Peyer's patch (tissue), 4 donors: Measurements from ENCODE around the gene MYO9A. TPM values are rescaled to one million over a fixed set of nuclear protein-coding genes. Genes with fewer than 3 reads are reported as not detected.
A peak's percentile ranks its signal among the peaks of the same experiment; 100 is the strongest.

Experiments used
- DNase-seq, 3 donors: peaks; one replicate each; pipeline ENCODE4 v3.0.0-alpha.2; 2017 to 2019
- H3K27ac ChIP-seq, 4 donors: fragments of 200-600 bp; sonication (generic); one replicate each; pipeline ENCODE4 v1.5.1; 2016 to 2019
- H3K27me3 ChIP-seq, 2 donors: fragments of 200-600 bp; sonication (generic); one replicate each; pipeline ENCODE4 v1.5.1; 2019
- H3K36me3 ChIP-seq, 3 donors: fragments of 200-600 bp; sonication (generic); one replicate each; pipeline ENCODE4 v1.5.1; 2016 to 2019
- H3K4me1 ChIP-seq, 4 donors: fragments of 200-600 bp; sonication (generic); one replicate each; pipeline ENCODE4 v1.5.1; 2016 to 2019
- H3K4me3 ChIP-seq, 4 donors: fragments of 200-600 bp; sonication (generic); 1 replicate in 3 of 4; 2 replicates in 1 of 4; pipeline ENCODE4 v1.5.1; 2016 to 2019; ENCODE audit warnings: mild to moderate bottlenecking in 1 of 4
- H3K9me3 ChIP-seq, 4 donors: fragments of 200-600 bp; sonication (generic); one replicate each; pipeline ENCODE4 v1.5.1; 2016 to 2019; ENCODE audit warnings: mild to moderate bottlenecking in 1 of 4
- POLR2A ChIP-seq, 2 donors: fragments of 450-650 bp; IDR thresholded peaks; one replicate each; pipeline ENCODE4 v1.5.1; 2017; ENCODE audit warnings: antibody characterized with exemption in 2 of 2, mild to moderate bottlenecking in 2 of 2, moderate library complexity in 2 of 2
- total RNA-seq, 4 donors: library from RNA; depleted of rRNA; stranded (reverse); fragments of >200 nt; gene quantifications; one replicate each; pipeline ENCODE4 v1.1.0, GENCODE V29; 2016
- TF ChIP-seq, protein P1 (sequence below), 6 experiments: fragments of 450-650 bp in 4 of 6; fragments of 200-600 bp in 2 of 6; sonication (generic) in 1 of 6; IDR thresholded peaks; one replicate each; pipeline ENCODE4 v1.5.1; 2017 to 2019; ENCODE audit warnings: antibody characterized with exemption in 6 of 6, mild to moderate bottlenecking in 3 of 6, moderate library complexity in 1 of 6

MYO9A gene
- total RNA-seq, 4 donors from 2014 or later: 28.2 to 47.3 (median 39.3) TPM

DNA sequence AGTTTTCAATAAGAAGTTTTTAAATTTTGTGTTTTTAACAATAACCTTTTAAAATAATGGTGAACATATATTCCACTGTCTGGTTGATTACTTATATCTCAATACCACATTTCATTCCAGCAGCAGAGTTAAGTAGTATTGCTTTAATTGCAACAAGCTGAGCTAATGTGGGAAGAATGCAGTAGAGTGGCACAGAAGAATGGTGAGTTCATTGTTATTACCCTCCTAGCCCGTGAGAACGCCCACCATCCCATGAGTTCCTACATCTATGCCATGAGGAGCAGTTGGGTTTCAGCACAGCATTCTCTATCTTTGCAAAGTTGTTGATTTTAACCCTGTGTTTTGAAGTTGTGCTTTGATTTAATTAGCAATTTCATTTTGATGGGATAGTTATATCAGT, 325.4 kb downstream of the MYO9A start:
- Histone ChIP-seq H3K4me1 (peaks cover 0 to 13% (median 3%) of the 10 kb centered on the region in 4 donors), H3K27ac (no peak overlapping the region), H3K4me3 (no peak overlapping the region), H3K36me3 (no peaks in the 10 kb centered on the region), H3K9me3 (no peaks in the 10 kb centered on the region), H3K27me3 (no peaks in the 10 kb centered on the region)
- TF ChIP-seq, protein P1, sequence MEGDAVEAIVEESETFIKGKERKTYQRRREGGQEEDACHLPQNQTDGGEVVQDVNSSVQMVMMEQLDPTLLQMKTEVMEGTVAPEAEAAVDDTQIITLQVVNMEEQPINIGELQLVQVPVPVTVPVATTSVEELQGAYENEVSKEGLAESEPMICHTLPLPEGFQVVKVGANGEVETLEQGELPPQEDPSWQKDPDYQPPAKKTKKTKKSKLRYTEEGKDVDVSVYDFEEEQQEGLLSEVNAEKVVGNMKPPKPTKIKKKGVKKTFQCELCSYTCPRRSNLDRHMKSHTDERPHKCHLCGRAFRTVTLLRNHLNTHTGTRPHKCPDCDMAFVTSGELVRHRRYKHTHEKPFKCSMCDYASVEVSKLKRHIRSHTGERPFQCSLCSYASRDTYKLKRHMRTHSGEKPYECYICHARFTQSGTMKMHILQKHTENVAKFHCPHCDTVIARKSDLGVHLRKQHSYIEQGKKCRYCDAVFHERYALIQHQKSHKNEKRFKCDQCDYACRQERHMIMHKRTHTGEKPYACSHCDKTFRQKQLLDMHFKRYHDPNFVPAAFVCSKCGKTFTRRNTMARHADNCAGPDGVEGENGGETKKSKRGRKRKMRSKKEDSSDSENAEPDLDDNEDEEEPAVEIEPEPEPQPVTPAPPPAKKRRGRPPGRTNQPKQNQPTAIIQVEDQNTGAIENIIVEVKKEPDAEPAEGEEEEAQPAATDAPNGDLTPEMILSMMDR (IDR thresholded peaks at IDR 0.05): no peak
- no peak for TF ChIP-seq POLR2A (IDR thresholded peaks at IDR 0.05)
- DNase-seq: no peak

DNA sequence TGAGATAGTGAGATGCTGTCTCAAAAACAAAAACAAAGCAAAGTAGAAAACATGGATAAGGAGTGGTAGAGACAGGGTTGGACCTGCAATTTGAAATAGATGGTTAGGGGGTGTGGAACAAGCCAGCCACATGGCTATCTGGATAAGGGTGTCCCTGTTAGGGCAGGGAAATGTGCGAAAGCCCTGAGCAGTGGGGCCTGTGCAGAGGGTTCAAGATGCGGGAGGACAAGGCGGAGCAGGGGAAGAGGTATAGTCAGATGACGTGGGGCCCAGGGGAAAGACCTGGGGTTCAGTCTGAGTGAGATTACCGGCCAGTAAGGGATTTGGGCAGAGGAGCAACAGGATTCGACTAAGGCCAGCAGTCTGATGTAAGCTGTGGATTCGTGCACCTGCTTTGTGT, 326.0 kb downstream of the MYO9A start:
- H3K4me3 ChIP-seq: no peak overlapping the region
- H3K9me3 ChIP-seq: no peaks in the 10 kb centered on the region
- no peaks in the 10 kb centered on the region for H3K36me3 ChIP-seq
- H3K27me3 ChIP-seq: no peaks in the 10 kb centered on the region
- peaks cover 0 to 13% (median 3%) of the 10 kb centered on the region in 4 donors for H3K4me1 ChIP-seq
- H3K27ac ChIP-seq: no peak overlapping the region
- DNase-seq: no peak
- no peak for TF ChIP-seq POLR2A (IDR thresholded peaks at IDR 0.05)
- TF ChIP-seq, protein P1 (IDR thresholded peaks at IDR 0.05): no peak

DNA sequence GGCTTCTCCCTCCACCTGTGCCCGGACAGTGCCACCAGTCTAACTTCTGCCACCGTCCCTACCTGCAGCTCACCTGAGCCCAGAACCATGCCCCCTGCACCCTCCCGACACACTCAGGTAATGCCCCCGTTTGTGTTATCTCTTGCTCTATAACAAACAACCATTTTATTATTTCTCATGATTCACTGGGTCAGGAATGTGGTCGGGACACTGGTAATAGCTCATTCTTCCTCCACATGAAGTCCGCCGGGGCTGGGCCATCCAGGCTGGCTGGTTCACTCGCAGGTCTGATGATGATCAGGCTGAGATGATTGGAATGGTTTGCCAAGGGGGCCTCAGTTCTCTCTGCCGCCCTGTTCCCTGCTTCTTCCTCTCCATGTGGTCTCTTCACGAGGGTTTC, 327.9 kb downstream of the MYO9A start:
- H3K4me3 ChIP-seq: no peak overlapping the region
- peak overlapping the region in 1 of 4 donors; percentile 64 for H3K27ac ChIP-seq
- no peak for TF ChIP-seq POLR2A (IDR thresholded peaks at IDR 0.05)
- TF ChIP-seq, protein P1 (IDR thresholded peaks at IDR 0.05): no peak
- H3K9me3 ChIP-seq: no peaks in the 10 kb centered on the region
- no peaks in the 10 kb centered on the region for H3K27me3 ChIP-seq
- DNase-seq: peak in 1 of 3 donors; percentile 73
- H3K4me1 ChIP-seq: peaks cover 0 to 13% (median 3%) of the 10 kb centered on the region in 4 donors
- H3K36me3 ChIP-seq: no peaks in the 10 kb centered on the region

DNA sequence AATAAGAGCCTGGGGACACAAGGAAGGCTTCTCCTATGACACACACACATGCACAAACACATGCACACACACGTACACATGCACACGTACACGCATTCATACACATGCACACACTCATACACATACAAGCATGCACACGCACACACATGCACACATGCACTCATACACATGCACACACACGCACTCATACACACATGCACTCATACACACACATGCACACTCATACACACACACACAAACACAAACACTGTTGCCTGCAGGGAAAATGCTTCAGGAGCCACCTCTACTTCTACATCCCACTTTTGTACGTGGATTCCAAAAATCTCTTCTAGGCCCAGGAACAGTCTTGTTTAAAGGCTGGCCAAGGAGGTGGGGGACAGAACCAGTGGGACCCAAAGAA, 328.3 kb downstream of the MYO9A start:
- Histone ChIP-seq H3K4me3 (no peak overlapping the region), H3K27ac (peak overlapping the region in 1 of 4 donors; percentile 64), H3K9me3 (no peaks in the 10 kb centered on the region), H3K4me1 (peaks cover 0 to 13% (median 3%) of the 10 kb centered on the region in 4 donors), H3K27me3 (no peaks in the 10 kb centered on the region), H3K36me3 (no peaks in the 10 kb centered on the region)
- TF ChIP-seq POLR2A (IDR thresholded peaks at IDR 0.05): no peak
- TF ChIP-seq, protein P1 (IDR thresholded peaks at IDR 0.05): no peak
- no peak for DNase-seq

DNA sequence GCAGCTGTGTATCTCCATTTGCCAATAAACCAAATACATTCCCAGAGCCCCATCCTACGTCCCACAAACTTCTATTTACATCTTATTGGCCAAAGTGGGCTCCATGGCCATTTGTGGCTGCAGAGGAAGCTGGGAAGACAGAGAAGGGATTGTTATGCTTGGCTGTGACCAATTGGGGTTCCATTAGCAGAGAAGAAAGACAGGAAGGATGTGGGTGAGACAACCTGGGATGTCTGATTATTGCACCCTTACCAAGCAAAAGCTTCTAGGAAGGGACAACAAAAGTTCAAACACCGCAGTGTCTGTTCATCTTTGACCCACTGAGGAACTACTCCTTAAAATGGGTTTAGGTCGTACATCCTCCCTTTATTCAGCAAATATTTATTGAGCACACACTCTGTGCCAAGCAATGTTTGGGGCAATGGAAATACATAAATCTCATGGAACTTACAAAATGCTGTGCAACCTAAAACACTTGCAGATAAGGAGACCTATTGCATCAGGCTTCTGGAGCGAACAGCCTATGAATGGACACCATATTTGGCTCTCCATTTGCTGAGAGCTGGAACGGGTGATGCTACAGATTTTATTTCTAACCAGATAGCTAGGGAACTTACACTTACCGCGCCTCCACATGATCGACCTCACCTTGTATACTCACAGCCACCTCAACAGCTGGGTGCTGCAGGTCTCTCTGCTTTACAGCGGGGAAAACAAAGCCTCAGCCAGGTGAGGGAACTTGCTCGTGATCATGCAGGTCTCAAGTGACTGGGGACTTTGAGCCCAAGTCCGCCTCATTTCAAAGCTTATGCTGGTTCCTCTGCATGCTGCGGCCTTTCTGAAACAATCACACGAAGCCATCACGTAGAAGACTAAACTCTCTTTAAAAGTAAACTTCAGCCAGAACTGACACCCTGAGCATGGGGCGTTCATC, 329.0 kb downstream of the MYO9A start:
- H3K27ac ChIP-seq: peak overlapping the region in 1 of 4 donors; percentile 64

More for the DNA sequence above, 329.0 kb downstream of the MYO9A start:
- H3K27me3 ChIP-seq: no peaks in the 10 kb centered on the region
- no peak overlapping the region for H3K4me3 ChIP-seq
- H3K36me3 ChIP-seq: no peaks in the 10 kb centered on the region
- TF ChIP-seq POLR2A (IDR thresholded peaks at IDR 0.05): no peak
- TF ChIP-seq, protein P1 (IDR thresholded peaks at IDR 0.05): no peak
- peaks cover 0 to 13% (median 3%) of the 10 kb centered on the region in 4 donors for H3K4me1 ChIP-seq
- DNase-seq: peak in 2 of 3 donors; percentile 69 to 76
- no peaks in the 10 kb centered on the region for H3K9me3 ChIP-seq
